Measurements from ENCODE around the gene GSK3B.
"Not testable (repeated sequence)": the region's sequence is repeated elsewhere in the genome, so short reads cannot be mapped to it uniquely, and the experiment has no call there.

DNA sequence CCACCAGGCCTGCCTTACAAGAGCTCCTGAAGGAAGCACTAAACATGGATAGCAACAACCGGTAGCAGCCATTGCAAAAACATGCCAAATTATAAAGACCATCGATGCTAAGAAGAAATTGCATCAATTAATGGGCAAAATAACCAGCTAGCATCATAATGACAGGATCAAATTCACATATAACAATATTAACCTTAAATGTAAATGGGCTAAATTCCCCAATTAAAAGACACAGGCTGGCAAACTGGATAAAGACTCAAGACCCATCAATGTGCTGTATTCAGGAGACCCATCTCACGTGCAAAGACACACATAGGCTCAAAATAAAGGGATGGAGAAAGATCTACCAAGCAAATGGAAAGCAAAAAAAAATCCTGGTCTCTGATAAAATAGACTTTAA is 88.5 kb downstream of the GSK3B start:
- not testable (repeated sequence) for TF ChIP-seq EZH2, CTCF (IDR thresholded peaks at IDR 0.05)

Data from neural progenitor cell (in vitro differentiated cells).